HFFc6 (cell line): ENCODE data around the gene INPP4B. TPM values are rescaled to one million over a fixed set of nuclear protein-coding genes. Genes with fewer than 3 reads are reported as not detected.

Experiments
- DNase-seq: peaks from one replicate; pipeline ENCODE4 v3.0.0-alpha.2; 2018
- H3K27ac Mint-ChIP-seq: 2 replicates; pipeline ENCODE4 v1.8.0; 2020; ENCODE audit warnings: mild to moderate bottlenecking, mixed read lengths
- H3K27me3 Mint-ChIP-seq: 2 replicates; pipeline ENCODE4 v1.8.0; 2021; ENCODE audit warnings: mild to moderate bottlenecking, moderate library complexity, mixed read lengths; ENCODE audit not compliant: insufficient read depth
- H3K36me3 Mint-ChIP-seq: 2 replicates; pipeline ENCODE4 v1.8.0; 2021; ENCODE audit warnings: low read depth, mixed read lengths
- H3K4me1 Mint-ChIP-seq: 2 replicates; pipeline ENCODE4 v1.8.0; 2020; ENCODE audit warnings: low read depth, mixed read lengths
- H3K4me3 Mint-ChIP-seq: 2 replicates; pipeline ENCODE4 v1.8.0; 2020; ENCODE audit warnings: mild to moderate bottlenecking, moderate library complexity, mixed read lengths
- H3K9me3 Mint-ChIP-seq: 2 replicates; pipeline ENCODE4 v1.8.0; 2020; ENCODE audit warnings: mild to moderate bottlenecking, mixed read lengths
- total RNA-seq, 6 experiments: library from RNA; stranded (reverse); fragmentation: NEBNext Ultra II Directional; extraction: Animal tissue kit (Norgen Biotek cat#: 25700); gene quantifications; 2 replicates in 1 of 6; 3 replicates in 5 of 6; pipeline ENCODE4 v1.2.3, GENCODE V29; 2021
- TF ChIP-seq, protein P1 (sequence below): fragments of 200-600 bp; sonication (generic); IDR thresholded peaks from 2 replicates; pipeline ENCODE4 v1.5.0; 2021; ENCODE audit warnings: antibody characterized with exemption, mild to moderate bottlenecking

Gene INPP4B
- total RNA-seq, 6 experiments from 2014 or later = 36.1 to 48.9 (median 40.1) TPM

DNA sequence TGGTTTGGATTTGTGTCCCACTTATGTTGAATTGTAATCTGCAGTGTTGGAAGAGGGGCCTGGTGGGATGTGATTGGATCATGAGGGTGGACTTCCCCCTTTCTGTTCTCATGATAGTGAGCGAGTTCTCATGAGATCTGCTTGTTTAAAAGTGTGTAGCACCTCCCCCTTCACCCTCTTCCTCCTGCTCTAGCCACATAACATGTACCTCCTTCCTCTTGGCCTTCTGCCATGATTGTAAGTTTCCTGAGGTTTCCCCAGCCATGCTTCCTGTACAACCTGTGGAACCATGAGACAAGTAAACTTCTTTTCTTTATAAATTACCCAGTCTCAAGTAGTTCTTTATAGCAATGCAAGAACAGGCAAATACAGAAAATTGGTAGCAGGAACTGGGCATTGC lies 138.7 kb downstream of the INPP4B start:
- Mint-ChIP-seq H3K9me3 (no peaks in the 10 kb centered on the region), H3K4me3 (no peak overlapping the region), H3K27me3 (no peaks in the 10 kb centered on the region), H3K27ac (no peak overlapping the region), H3K4me1 (peaks cover 4% of the 10 kb centered on the region; the same call in 1 of the 2 replicates), H3K36me3 (peaks cover 16% of the 10 kb centered on the region)
- DNase-seq = no peak
- TF ChIP-seq, protein P1, sequence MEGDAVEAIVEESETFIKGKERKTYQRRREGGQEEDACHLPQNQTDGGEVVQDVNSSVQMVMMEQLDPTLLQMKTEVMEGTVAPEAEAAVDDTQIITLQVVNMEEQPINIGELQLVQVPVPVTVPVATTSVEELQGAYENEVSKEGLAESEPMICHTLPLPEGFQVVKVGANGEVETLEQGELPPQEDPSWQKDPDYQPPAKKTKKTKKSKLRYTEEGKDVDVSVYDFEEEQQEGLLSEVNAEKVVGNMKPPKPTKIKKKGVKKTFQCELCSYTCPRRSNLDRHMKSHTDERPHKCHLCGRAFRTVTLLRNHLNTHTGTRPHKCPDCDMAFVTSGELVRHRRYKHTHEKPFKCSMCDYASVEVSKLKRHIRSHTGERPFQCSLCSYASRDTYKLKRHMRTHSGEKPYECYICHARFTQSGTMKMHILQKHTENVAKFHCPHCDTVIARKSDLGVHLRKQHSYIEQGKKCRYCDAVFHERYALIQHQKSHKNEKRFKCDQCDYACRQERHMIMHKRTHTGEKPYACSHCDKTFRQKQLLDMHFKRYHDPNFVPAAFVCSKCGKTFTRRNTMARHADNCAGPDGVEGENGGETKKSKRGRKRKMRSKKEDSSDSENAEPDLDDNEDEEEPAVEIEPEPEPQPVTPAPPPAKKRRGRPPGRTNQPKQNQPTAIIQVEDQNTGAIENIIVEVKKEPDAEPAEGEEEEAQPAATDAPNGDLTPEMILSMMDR = no peak

- Mint-ChIP-seq H3K36me3 (peaks cover 16% of the 10 kb centered on the region), H3K4me1 (no peaks in the 10 kb centered on the region), H3K9me3 (no peaks in the 10 kb centered on the region), H3K27ac (no peak overlapping the region), H3K27me3 (no peaks in the 10 kb centered on the region), H3K4me3 (no peak overlapping the region)
- TF ChIP-seq, protein P1 = no peak
- DNase-seq = no peak
These were observed 139.7 kb downstream of the INPP4B start for GRCh38 chr4:142706381-142706780.

GRCh38 chr4:142705820-142706219 lies 140.3 kb downstream of the INPP4B start:
- Mint-ChIP-seq H3K27ac (no peak overlapping the region), H3K9me3 (no peaks in the 10 kb centered on the region), H3K4me3 (no peak overlapping the region), H3K4me1 (no peaks in the 10 kb centered on the region), H3K27me3 (no peaks in the 10 kb centered on the region; the same call in 1 of the 2 replicates), H3K36me3 (peaks cover 16% of the 10 kb centered on the region)
- TF ChIP-seq, protein P1 = no peak
- no peak for DNase-seq

- DNase-seq = no peak
- H3K27ac Mint-ChIP-seq = no peak overlapping the region
- TF ChIP-seq, protein P1 = no peak
- H3K27me3 Mint-ChIP-seq = no peaks in the 10 kb centered on the region; the same call in 1 of the 2 replicates
- H3K4me1 Mint-ChIP-seq = no peaks in the 10 kb centered on the region
- no peak overlapping the region for H3K4me3 Mint-ChIP-seq
- no peaks in the 10 kb centered on the region for H3K9me3 Mint-ChIP-seq
- peaks cover 6% of the 10 kb centered on the region for H3K36me3 Mint-ChIP-seq
These were observed 142.3 kb downstream of the INPP4B start for GRCh38 chr4:142703694-142704309.

- TF ChIP-seq, protein P1 = no peak
- Mint-ChIP-seq H3K4me3 (no peak overlapping the region), H3K4me1 (peaks cover 3% of the 10 kb centered on the region; the same call in 1 of the 2 replicates), H3K9me3 (no peaks in the 10 kb centered on the region), H3K36me3 (no peaks in the 10 kb centered on the region), H3K27ac (no peak overlapping the region), H3K27me3 (no peaks in the 10 kb centered on the region; the same call in 1 of the 2 replicates)
- no peak for DNase-seq
These were observed 145.1 kb downstream of the INPP4B start for GRCh38 chr4:142701017-142701416.
